Measurements from ENCODE around the gene NKX6-2.
"Not testable (repeated sequence)": the region's sequence is repeated elsewhere in the genome, so short reads cannot be mapped to it uniquely, and the experiment has no call there.

Gene NKX6-2

GRCh38 chr10:132799865-132800264 lies 13.9 kb upstream of the NKX6-2 start:
- in situ Hi-C loops (cut with MboI; ENCODE audit: low sequenced_read_pairs) = no loop called here

- in situ Hi-C loops (cut with MboI; ENCODE audit: low sequenced_read_pairs) = no loop called here
Measured at GRCh38 chr10:132798876-132799275, 12.9 kb upstream of the NKX6-2 start.

- in situ Hi-C loops (cut with MboI; ENCODE audit: low sequenced_read_pairs) = no loop called here
Measured at GRCh38 chr10:132798403-132798802, 12.5 kb upstream of the NKX6-2 start.

- in situ Hi-C loops (cut with MboI; ENCODE audit: low sequenced_read_pairs) = not testable (repeated sequence)
Measured at GRCh38 chr10:132797986-132798385, 12.0 kb upstream of the NKX6-2 start.

- in situ Hi-C loops (cut with MboI; ENCODE audit: low sequenced_read_pairs) = no loop called here
Measured at GRCh38 chr10:132796846-132797245, 10.9 kb upstream of the NKX6-2 start.

- in situ Hi-C loops (cut with MboI; ENCODE audit: low sequenced_read_pairs) = no loop called here
Measured at GRCh38 chr10:132793871-132794849, 8.2 kb upstream of the NKX6-2 start.

GRCh38 chr10:132793213-132793612 lies 7.3 kb upstream of the NKX6-2 start:
- in situ Hi-C loops (cut with MboI; ENCODE audit: low sequenced_read_pairs) = no loop called here

- in situ Hi-C loops (cut with MboI; ENCODE audit: low sequenced_read_pairs) = no loop called here
Measured at GRCh38 chr10:132792796-132793195, 6.8 kb upstream of the NKX6-2 start.

- in situ Hi-C loops (cut with MboI; ENCODE audit: low sequenced_read_pairs) = not testable (repeated sequence)
Measured at GRCh38 chr10:132792099-132792498, 6.2 kb upstream of the NKX6-2 start.

- in situ Hi-C loops (cut with MboI; ENCODE audit: low sequenced_read_pairs) = no loop called here
Measured at GRCh38 chr10:132790934-132791829, 5.2 kb upstream of the NKX6-2 start.

- in situ Hi-C loops (cut with MboI; ENCODE audit: low sequenced_read_pairs) = no loop called here
Measured at GRCh38 chr10:132790470-132790869, 4.5 kb upstream of the NKX6-2 start.

- in situ Hi-C loops (cut with MboI; ENCODE audit: low sequenced_read_pairs) = no loop called here
Measured at GRCh38 chr10:132789659-132790148, 3.8 kb upstream of the NKX6-2 start.

GRCh38 chr10:132788831-132789219 lies 2.9 kb upstream of the NKX6-2 start:
- in situ Hi-C loops (cut with MboI; ENCODE audit: low sequenced_read_pairs) = no loop called here

- in situ Hi-C loops (cut with MboI; ENCODE audit: low sequenced_read_pairs) = no loop called here
Measured at GRCh38 chr10:132788180-132788830, 2.4 kb upstream of the NKX6-2 start.

GRCh38 chr10:132787495-132788179 lies 1.7 kb upstream of the NKX6-2 start:
- in situ Hi-C loops (cut with MboI; ENCODE audit: low sequenced_read_pairs) = no loop called here

GRCh38 chr10:132786884-132787494 lies 1.0 kb upstream of the NKX6-2 start:
- in situ Hi-C loops (cut with MboI; ENCODE audit: low sequenced_read_pairs) = no loop called here

- in situ Hi-C loops (cut with MboI; ENCODE audit: low sequenced_read_pairs) = no loop called here
Measured at GRCh38 chr10:132786476-132786883, 533 bp upstream of the NKX6-2 start.

GRCh38 chr10:132784866-132785722 lies 853 bp downstream of the NKX6-2 start:
- in situ Hi-C loops (cut with MboI; ENCODE audit: low sequenced_read_pairs) = no loop called here

Measured in HL-60/S4 treated with retinoic acid at 250 ng/mL for 4 days and 3 days (cell line).